GM12873 (cell line): ENCODE measurements around the gene DAGLB.

Experiments used
- TF ChIP-seq, protein P1 (sequence below): IDR thresholded peaks from 2 replicates; pipeline ENCODE4 v1.5.1; 2012; ENCODE audit warnings: low read depth, mild to moderate bottlenecking, moderate library complexity, low read length, control low read depth; ENCODE audit not compliant: insufficient read depth; ENCODE audit errors: missing control alignments

Gene DAGLB

DNA sequence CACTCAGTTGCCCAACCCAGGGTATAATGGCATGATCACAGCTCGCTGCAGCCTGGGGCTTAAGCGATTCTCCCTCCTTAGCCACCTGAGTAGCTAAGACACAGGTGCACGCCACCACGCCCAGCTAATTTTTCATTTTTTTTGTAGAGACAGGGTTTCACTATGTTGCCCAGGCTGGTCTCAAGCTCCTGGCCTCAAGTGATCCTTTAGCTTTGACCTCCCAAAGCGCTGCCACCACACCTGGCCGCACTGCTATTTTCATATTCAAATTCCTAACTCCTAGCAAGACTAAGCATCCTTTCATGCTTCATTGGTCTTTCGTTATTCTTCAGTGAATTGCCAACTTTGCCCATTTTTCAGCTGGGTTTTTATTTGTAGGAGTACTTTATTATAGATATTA lies 30.4 kb upstream of the DAGLB start:
- TF ChIP-seq, protein P1, sequence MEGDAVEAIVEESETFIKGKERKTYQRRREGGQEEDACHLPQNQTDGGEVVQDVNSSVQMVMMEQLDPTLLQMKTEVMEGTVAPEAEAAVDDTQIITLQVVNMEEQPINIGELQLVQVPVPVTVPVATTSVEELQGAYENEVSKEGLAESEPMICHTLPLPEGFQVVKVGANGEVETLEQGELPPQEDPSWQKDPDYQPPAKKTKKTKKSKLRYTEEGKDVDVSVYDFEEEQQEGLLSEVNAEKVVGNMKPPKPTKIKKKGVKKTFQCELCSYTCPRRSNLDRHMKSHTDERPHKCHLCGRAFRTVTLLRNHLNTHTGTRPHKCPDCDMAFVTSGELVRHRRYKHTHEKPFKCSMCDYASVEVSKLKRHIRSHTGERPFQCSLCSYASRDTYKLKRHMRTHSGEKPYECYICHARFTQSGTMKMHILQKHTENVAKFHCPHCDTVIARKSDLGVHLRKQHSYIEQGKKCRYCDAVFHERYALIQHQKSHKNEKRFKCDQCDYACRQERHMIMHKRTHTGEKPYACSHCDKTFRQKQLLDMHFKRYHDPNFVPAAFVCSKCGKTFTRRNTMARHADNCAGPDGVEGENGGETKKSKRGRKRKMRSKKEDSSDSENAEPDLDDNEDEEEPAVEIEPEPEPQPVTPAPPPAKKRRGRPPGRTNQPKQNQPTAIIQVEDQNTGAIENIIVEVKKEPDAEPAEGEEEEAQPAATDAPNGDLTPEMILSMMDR: no peak

DNA sequence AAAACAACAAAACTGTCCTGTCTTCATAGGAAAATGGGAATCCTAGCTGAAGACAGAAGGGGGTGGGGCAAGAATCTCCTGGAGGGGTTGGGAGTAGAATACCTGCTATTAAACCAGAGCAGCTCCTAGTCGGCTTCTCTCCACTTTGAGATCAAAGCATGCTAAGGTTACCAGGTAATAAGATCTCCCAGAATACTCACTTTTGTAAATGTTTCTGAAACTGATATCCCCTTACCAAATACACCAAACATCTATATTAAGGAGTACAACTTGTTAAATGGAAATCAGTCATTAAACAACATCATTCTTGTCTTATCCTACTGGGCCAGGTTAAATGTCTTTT lies 29.5 kb upstream of the DAGLB start:
- TF ChIP-seq, protein P1: no peak

- TF ChIP-seq, protein P1: no peak
Measured at GRCh38 chr7:6476596-6477317, 29.0 kb upstream of the DAGLB start.

- TF ChIP-seq, protein P1: peak; percentile 5
Measured at GRCh38 chr7:6475433-6476186, 27.9 kb upstream of the DAGLB start.

- TF ChIP-seq, protein P1: no peak
Measured at GRCh38 chr7:6465862-6466261, 18.1 kb upstream of the DAGLB start.

DNA sequence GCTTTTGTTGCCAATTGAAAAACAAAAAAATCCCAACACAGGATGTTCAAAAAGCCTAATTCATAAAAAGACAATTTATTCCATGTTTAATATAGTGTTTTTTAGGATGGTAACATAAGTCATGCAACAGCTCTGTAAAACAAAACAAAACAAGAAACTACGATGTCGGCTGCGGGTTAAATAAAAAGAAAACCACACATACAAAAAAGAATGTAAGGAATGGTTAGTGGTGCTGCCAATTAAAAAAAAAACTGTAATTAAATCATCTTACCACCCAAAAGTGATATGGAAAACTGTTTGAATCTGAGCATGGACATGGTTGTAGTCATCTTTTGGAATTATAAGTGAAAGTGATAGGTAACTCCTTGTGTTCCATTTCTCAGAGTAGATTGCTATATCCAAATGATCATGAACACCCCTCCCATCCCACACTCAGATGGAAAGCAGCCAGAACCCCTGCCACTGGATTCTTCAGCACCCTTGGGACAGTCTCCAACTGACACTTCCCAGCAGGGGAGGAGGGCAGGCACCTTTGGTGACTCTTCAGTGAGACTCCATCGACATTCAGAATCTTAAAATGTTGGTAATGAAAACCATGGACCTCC lies 14.3 kb upstream of the DAGLB start:
- TF ChIP-seq, protein P1: no peak

DNA sequence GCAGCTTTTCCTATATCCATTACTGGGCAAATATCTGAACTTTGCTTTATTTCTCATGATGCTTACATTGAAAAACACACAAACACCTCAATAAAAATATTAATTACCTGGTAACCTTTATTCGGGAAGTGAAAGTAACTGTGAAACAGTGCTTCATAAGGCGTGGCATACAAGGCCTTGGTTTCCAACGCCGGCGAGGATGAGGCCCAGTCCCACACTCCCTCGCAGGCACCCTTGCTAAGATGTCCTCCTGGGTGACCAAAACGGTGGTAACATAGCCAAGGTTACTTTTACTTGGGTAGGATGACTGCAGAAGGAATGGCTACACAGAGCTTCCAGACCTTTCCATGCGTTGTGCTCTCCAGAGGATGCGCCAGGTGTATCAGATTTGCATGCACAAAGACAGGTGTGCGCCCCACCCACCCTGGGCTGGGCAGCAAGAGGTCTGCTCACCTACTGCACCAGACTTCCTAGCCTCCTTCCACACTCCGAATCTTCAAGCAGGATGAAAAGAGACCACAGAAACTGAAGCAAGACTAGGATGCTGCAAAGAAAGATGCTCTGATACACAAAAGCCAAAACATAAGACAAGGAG lies 13.3 kb upstream of the DAGLB start:
- TF ChIP-seq, protein P1: no peak
